Ovary (tissue), 9 donors: Measurements from ENCODE around the gene ENOX1. TPM values are rescaled to one million over a fixed set of nuclear protein-coding genes. Genes with fewer than 3 reads are reported as not detected.
A peak's percentile ranks its signal among the peaks of the same experiment; 100 is the strongest.

Source experiments
- DNase-seq, 5 donors: peaks; one replicate each; pipeline ENCODE4 v3.0.0-alpha.2; 2019 to 2020
- H3K27ac ChIP-seq, 2 donors: fragments of 200-600 bp; one replicate each; pipeline versions ENCODE4 v1.5.1 to v1.8.0; 2019 to 2022
- H3K27me3 ChIP-seq: fragments of 200-600 bp; one replicate; pipeline ENCODE4 v1.8.0; 2022
- H3K36me3 ChIP-seq: fragments of 200-600 bp; sonication (generic); one replicate; pipeline ENCODE4 v1.5.1; 2019
- H3K4me1 ChIP-seq: one replicate; pipeline ENCODE4 v1.8.1; 2013; ENCODE audit warnings: mild to moderate bottlenecking, moderate library complexity; ENCODE audit not compliant: insufficient read depth
- H3K4me3 ChIP-seq: fragments of 200-600 bp; sonication (generic); one replicate; pipeline ENCODE4 v1.5.1; 2017
- H3K9me3 ChIP-seq, 2 donors: fragments of 200-600 bp in 1 of 2; sonication (generic) in 1 of 2; one replicate each; pipeline versions ENCODE4 v1.5.1 to v1.8.1; 2013 to 2019; ENCODE audit warnings: mild to moderate bottlenecking in 1 of 2, moderate library complexity in 1 of 2
- EP300 ChIP-seq: sonication (generic); formaldehyde crosslinking; IDR thresholded peaks from one replicate; pipeline ENCODE4 v1.6.1; 2017; ENCODE audit warnings: antibody characterized with exemption
- POLR2A ChIP-seq: fragments of 450-650 bp; IDR thresholded peaks from one replicate; pipeline ENCODE4 v1.6.1; 2017; ENCODE audit warnings: antibody characterized with exemption, mild to moderate bottlenecking, moderate library complexity
- WGBS, 3 donors: extraction: QIAGEN DNeasy Blood & Tissue Kit in 1 of 3; methylation state at CpG; one replicate each; pipeline versions ENCODE4 v1.1.5 to v1.1.7; 2013 to 2017; 5-methylcytosine and 5-hydroxymethylcytosine counted together
- intact Hi-C, 4 donors: fragments of 100-400 bp; cut with DNase I; formaldehyde crosslinking; loops; one replicate each; pipeline versions ENCODE4 v1.11.0 to v1.15.1; 2022 to 2023
- polyA plus RNA-seq, 2 donors: library from polyadenylated mRNA; stranded (reverse); fragments of 200-250 nt in 1 of 2; fragments of 350-450 nt in 1 of 2; fragmentation: Illumina TruSeq in 1 of 2; extraction: RNeasy Lipid Tissue Mini Kit (QIAGEN cat#74804) in 1 of 2; gene quantifications; one replicate each; pipeline ENCODE4 v1.2.3, GENCODE V29; 2013 to 2014
- total RNA-seq, 7 donors: library from RNA; depleted of rRNA in 2 of 7; stranded (reverse); fragments of >200 nt in 2 of 7; fragmentation: NEBNext Ultra II Directional in 3 of 7; extraction: Animal tissue kit (Norgen Biotek cat#: 25700) in 3 of 7; gene quantifications; one replicate each; pipeline versions ENCODE4 v1.1.0 to v1.2.4, GENCODE V29; 2016 to 2023
- TF ChIP-seq, protein P1 (sequence below), 3 donors: fragments of 450-650 bp in 2 of 3; fragments of 200-600 bp in 1 of 3; IDR thresholded peaks; one replicate each; pipeline versions ENCODE4 v1.5.1 to v1.8.0; 2016 to 2022; ENCODE audit warnings: antibody characterized with exemption in 3 of 3, mild to moderate bottlenecking in 1 of 3
- donor health status: DM: no; HTN: no; CAD: no; lungs with moderate emphysema.
- donor health status: DM: no; HTN: no; CAD: no.
- donor health status: Bipolar disorder and iron deficiency.
- donor health status: DM: yes; HTN: yes; CAD: no.
- donor health status: DM: no; HTN: no; CAD: no.
- donor health status: DM: yes; HTN: yes; CAD: no.

The ENOX1 gene
- total and polyA plus RNA-seq, 9 donors: 3.6 to 17.5 (median 7.8) TPM

- DNase-seq: no peak
- no peaks in the 10 kb centered on the region for H3K36me3 ChIP-seq
- 98 to 100% (median 98%) methylated on average over 2 of the region's 2 CpGs for WGBS, 3 donors
- intact Hi-C loops: no loop called here
- TF ChIP-seq EP300 (no peak), POLR2A (no peak)
- TF ChIP-seq, protein P1, sequence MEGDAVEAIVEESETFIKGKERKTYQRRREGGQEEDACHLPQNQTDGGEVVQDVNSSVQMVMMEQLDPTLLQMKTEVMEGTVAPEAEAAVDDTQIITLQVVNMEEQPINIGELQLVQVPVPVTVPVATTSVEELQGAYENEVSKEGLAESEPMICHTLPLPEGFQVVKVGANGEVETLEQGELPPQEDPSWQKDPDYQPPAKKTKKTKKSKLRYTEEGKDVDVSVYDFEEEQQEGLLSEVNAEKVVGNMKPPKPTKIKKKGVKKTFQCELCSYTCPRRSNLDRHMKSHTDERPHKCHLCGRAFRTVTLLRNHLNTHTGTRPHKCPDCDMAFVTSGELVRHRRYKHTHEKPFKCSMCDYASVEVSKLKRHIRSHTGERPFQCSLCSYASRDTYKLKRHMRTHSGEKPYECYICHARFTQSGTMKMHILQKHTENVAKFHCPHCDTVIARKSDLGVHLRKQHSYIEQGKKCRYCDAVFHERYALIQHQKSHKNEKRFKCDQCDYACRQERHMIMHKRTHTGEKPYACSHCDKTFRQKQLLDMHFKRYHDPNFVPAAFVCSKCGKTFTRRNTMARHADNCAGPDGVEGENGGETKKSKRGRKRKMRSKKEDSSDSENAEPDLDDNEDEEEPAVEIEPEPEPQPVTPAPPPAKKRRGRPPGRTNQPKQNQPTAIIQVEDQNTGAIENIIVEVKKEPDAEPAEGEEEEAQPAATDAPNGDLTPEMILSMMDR (IDR thresholded peaks at IDR 0.05): no peak
- no peaks in the 10 kb centered on the region for H3K27me3 ChIP-seq
- no peak overlapping the region for H3K4me3 ChIP-seq
- no peak overlapping the region for H3K27ac ChIP-seq
- H3K9me3 ChIP-seq: no peaks in the 10 kb centered on the region
- H3K4me1 ChIP-seq: peaks cover 9% of the 10 kb centered on the region
These were observed 120.4 kb downstream of the ENOX1 start for GRCh38 chr13:43666403-43666802.

DNA sequence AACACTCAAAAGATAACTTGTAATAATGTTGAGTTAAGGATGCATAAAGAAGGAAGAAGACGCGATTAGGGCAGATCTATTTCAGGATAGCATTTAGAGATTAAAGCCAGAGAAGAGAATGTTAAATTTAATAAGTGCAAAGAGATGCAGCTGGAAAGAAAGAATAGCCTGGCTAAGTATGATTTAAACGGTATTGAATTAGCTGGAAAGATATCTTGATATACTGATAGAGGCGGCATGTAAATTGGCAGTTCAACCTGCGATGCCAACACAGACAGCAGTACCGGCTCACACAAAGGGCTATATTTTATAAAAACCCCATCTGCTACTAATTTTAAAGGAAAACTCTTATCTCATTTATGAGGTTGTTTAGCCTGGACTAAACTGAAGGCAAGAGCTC, 121.4 kb downstream of the ENOX1 start:
- TF ChIP-seq POLR2A: no peak
- 74 to 81% (median 75%) methylated on average over 6 of the region's 6 CpGs for WGBS, 3 donors
- intact Hi-C loops: no loop called here
- Histone ChIP-seq H3K9me3 (no peaks in the 10 kb centered on the region), H3K4me1 (peaks cover 9% of the 10 kb centered on the region), H3K27ac (no peak overlapping the region), H3K36me3 (no peaks in the 10 kb centered on the region), H3K4me3 (no peak overlapping the region), H3K27me3 (no peaks in the 10 kb centered on the region)
- DNase-seq: no peak

- peak overlapping the region in 1 of 2 donors; percentile 34 for H3K27ac ChIP-seq
- no peaks in the 10 kb centered on the region for H3K27me3 ChIP-seq
- H3K9me3 ChIP-seq: no peaks in the 10 kb centered on the region
- TF ChIP-seq, protein P1 (IDR thresholded peaks at IDR 0.05): no peak
- no peak for TF ChIP-seq POLR2A
- H3K4me3 ChIP-seq: no peak overlapping the region
- H3K36me3 ChIP-seq: no peaks in the 10 kb centered on the region
- peak; percentile 23 to 49 (median 29) for DNase-seq
- 11 to 18% (median 12%) methylated on average over 1 of the region's 1 CpG for WGBS, 3 donors
- peaks cover 9% of the 10 kb centered on the region for H3K4me1 ChIP-seq
- intact Hi-C loops: no loop called here
These were observed 122.0 kb downstream of the ENOX1 start for GRCh38 chr13:43664700-43665191.

DNA sequence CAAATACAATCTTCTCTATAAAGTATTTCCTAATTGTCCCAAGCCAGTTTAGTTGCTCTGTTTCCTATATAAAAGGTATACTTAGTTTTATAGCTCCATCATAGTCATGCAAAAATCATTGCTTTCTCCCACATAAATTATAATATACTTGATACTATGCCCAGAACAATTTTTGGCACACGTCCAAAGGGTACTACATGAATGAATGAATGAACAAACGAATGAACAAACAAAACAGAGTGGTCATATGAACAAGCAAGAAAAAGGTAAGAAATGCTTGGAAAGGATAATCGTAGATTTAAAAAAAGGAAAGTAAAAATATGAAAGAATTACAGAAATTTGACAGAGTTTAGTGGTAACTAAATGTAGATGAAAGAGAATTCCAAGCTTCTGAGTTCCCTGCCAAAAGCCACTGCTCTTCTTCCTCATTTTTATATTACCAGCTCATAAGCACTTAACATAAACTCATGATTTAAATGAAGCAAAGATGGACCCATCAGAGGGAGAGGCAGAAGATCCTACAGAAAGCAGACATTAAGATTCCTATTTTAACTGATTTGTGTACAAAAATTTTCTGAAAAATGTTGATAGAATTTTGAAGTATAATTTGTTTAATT, 123.2 kb downstream of the ENOX1 start:
- WGBS, 3 donors: 39 to 55% (median 42%) methylated on average over 3 of the region's 3 CpGs
- intact Hi-C loops: no loop called here
- H3K27me3 ChIP-seq: no peaks in the 10 kb centered on the region

DNA sequence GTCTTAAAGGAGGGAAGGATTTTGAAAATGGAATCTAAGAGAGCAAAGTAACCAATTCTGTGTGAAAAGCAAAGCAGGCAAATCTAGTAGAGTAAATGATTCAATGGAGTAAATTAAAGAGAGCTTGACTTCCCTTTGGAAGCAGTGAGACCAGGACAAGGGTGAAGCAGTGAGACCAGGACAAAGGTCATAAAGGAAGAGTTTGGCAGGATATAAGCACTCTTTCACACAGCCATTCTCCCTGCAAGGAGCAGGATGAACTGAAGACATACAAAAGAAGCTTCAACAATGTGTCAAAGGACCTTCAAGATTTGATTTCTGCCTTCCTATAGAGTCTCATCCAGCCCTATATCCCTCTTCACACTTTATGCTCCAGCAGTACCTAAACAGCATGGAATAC, 123.8 kb downstream of the ENOX1 start:
- no peak for DNase-seq
- intact Hi-C loops: no loop called here
- H3K9me3 ChIP-seq: no peaks in the 10 kb centered on the region
- H3K4me1 ChIP-seq: peaks cover 9% of the 10 kb centered on the region
- TF ChIP-seq EP300 (no peak), POLR2A (no peak)
- TF ChIP-seq, protein P1 (IDR thresholded peaks at IDR 0.05): no peak
- no peaks in the 10 kb centered on the region for H3K36me3 ChIP-seq
- H3K27me3 ChIP-seq: no peaks in the 10 kb centered on the region
- H3K27ac ChIP-seq: no peak overlapping the region
- no peak overlapping the region for H3K4me3 ChIP-seq

More for the DNA sequence above, 123.2 kb downstream of the ENOX1 start:
- peaks cover 9% of the 10 kb centered on the region for H3K4me1 ChIP-seq
- H3K27ac ChIP-seq: no peak overlapping the region
- H3K36me3 ChIP-seq: no peaks in the 10 kb centered on the region
- H3K9me3 ChIP-seq: no peaks in the 10 kb centered on the region
- no peak overlapping the region for H3K4me3 ChIP-seq
- no peak for DNase-seq
- TF ChIP-seq POLR2A (no peak), EP300 (no peak)
- TF ChIP-seq, protein P1 (IDR thresholded peaks at IDR 0.05): no peak
